Measurements from ENCODE around the gene SAMD4A. TPM values are rescaled to one million over a fixed set of nuclear protein-coding genes. Genes with fewer than 3 reads are reported as not detected.

SAMD4A gene
- total RNA-seq, 1 experiment from 2014 or later, result 18.3 TPM

DNA sequence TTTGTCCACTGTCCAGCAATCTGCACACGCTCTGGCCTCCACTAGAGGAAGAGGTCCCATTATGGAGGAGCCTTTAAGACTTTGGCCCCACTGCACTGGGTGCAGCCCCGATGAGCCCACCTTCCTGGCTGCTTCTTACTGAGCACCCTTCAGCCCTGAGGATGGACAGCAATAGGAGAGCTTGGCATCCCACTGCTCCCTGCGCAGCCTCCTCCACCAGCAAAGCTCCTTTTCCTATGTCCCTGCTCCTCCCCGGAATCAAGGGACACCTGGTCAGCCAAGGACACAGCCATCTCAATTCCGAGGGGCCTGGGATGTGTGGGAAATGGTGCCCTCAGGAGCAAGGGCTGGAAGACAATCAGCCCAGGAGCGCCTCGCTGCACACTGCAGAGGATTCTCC is 241.0 kb downstream of the SAMD4A start:
- Histone ChIP-seq H3K27ac (no peak overlapping the region), H3K27me3 (ENCODE audit: insufficient read depth, low read depth) (no peaks in the 10 kb centered on the region), H2AFZ (no peak overlapping the region), H3K4me1 (replicated peaks; ENCODE audit: insufficient read depth) (0 out of 2 replicates have a peak, but pooled peaks cover 4% of the 10 kb centered on the region), H3K9me3 (ENCODE audit: insufficient read depth, low read depth) (no peaks in the 10 kb centered on the region), H3F3A (ENCODE audit: insufficient read depth, low read depth) (no peaks in the 10 kb centered on the region), H3K79me2 (ENCODE audit: low read depth) (no peaks in the 10 kb centered on the region), H3K4me3 (no peak overlapping the region), H3K36me3 (ENCODE audit: low read depth) (no peaks in the 10 kb centered on the region), H3K4me2 (no peak overlapping the region), H4K20me1 (ENCODE audit: insufficient read depth) (no peaks in the 10 kb centered on the region), H3K9me2 (ENCODE audit: insufficient read depth) (no peaks in the 10 kb centered on the region)
- intact Hi-C loops (cut with micrococcal nuclease; ENCODE audit: unreplicated experiment), result loop anchor here (5.0 kb wide), 1 partner anchor 84 kb away; no protein-coding TSS in a partner anchor
- ChIA-PET POLR2A (ENCODE audit: unreplicated experiment) (no interaction called here), CTCF (no interaction called here)
- no TSS peak for BruUV-seq (replicated peaks)
- DNase-seq, result no peak
- TF ChIP-seq CTCF (conservative IDR thresholded peaks at IDR 0.05) (no peak), EZH2 (IDR thresholded peaks at IDR 0.05; ENCODE audit: low read depth) (no peak)

DNA sequence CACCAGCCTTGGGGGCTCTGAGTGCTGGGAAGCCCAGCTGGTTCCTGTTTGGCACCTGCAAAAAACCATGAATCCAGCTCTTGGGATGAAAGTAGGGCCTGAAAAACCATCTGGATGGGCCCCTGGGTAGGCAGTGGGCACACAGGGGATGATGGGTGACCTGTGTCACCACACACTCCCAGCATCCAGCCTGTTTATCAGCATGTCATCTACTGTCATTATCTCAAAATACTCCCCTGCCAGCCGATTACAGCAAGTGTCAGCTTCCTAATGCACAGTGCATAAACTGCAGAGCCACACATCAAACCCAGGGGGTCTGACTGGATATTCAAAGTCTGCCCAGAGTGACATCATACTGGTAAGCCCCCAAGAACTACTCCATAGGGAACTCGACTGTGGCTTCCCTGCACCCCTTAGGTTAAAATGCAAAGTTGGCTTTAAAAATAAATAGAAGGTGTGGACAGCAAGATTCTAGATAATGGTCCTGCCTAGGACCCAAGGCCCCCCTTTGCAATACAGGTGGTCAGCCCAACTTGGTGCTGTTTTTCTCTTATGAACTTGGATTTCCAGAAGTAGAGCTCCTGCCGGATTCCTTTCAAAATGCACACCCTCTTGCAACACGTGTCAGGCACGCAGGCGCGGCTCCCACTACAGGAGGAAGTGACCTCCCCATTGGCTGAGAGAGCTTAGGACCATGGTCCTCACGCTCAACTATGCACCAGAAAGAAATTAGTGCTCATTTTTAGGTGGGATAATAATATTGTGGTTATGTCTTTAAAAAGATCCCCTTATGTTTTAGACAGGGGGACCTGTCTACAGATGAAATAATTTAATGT is 241.6 kb downstream of the SAMD4A start:
- DNase-seq, result no peak
- TF ChIP-seq EZH2 (IDR thresholded peaks at IDR 0.05; ENCODE audit: low read depth), result no peak
- TF ChIP-seq CTCF (conservative IDR thresholded peaks at IDR 0.05), result no peak
- H3K79me2 ChIP-seq (ENCODE audit: low read depth), result no peaks in the 10 kb centered on the region
- no peaks in the 10 kb centered on the region for H3K9me3 ChIP-seq (ENCODE audit: insufficient read depth, low read depth)
- H2AFZ ChIP-seq, result no peak overlapping the region
- no peak overlapping the region for H3K4me2 ChIP-seq
- ChIA-PET CTCF (no interaction called here), POLR2A (ENCODE audit: unreplicated experiment) (interaction anchor here (0.6 kb wide), 1 partner anchor 269 kb away, joined by 3 read pairs; no protein-coding TSS in a partner anchor)
- H4K20me1 ChIP-seq (ENCODE audit: insufficient read depth), result no peaks in the 10 kb centered on the region
- H3K36me3 ChIP-seq (ENCODE audit: low read depth), result no peaks in the 10 kb centered on the region
- H3K27me3 ChIP-seq (ENCODE audit: insufficient read depth, low read depth), result no peaks in the 10 kb centered on the region
- H3K4me1 ChIP-seq (replicated peaks; ENCODE audit: insufficient read depth), result 0 out of 2 replicates have a peak, but pooled peaks cover 4% of the 10 kb centered on the region
- intact Hi-C loops (cut with micrococcal nuclease; ENCODE audit: unreplicated experiment), result loop anchor here (5.0 kb wide), 1 partner anchor 84 kb away; no protein-coding TSS in a partner anchor
- H3K4me3 ChIP-seq, result no peak overlapping the region
- H3K9me2 ChIP-seq (ENCODE audit: insufficient read depth), result no peaks in the 10 kb centered on the region
- no peak overlapping the region for H3K27ac ChIP-seq
- BruUV-seq (replicated peaks), result no TSS peak
- H3F3A ChIP-seq (ENCODE audit: insufficient read depth, low read depth), result no peaks in the 10 kb centered on the region

DNA sequence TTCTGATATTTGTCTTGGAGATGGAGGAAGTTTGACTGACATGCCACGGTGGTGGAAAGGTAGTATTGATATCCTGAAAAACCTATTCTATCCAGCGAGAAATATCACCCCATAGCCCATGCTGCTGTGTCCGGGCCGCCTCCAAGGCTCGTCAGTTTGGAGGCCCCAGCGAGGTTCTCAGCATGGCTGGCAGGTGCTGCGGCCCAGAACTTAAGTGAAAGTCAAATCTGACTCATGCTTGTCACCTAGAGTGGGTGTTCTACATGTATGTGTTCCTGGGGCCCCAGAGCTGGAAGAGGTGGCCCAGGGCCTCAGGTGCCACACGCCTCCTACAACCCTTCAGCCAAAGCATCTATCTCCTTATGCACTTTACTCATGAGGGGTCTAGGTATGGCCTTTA is 242.8 kb downstream of the SAMD4A start:
- Histone ChIP-seq H4K20me1 (ENCODE audit: insufficient read depth) (no peaks in the 10 kb centered on the region), H3K36me3 (ENCODE audit: low read depth) (no peaks in the 10 kb centered on the region), H3K9me3 (ENCODE audit: insufficient read depth, low read depth) (no peaks in the 10 kb centered on the region), H3K79me2 (ENCODE audit: low read depth) (no peaks in the 10 kb centered on the region), H3K4me3 (no peak overlapping the region), H3F3A (ENCODE audit: insufficient read depth, low read depth) (no peaks in the 10 kb centered on the region), H3K4me1 (replicated peaks; ENCODE audit: insufficient read depth) (0 out of 2 replicates have a peak, but pooled peaks cover 4% of the 10 kb centered on the region), H3K9me2 (ENCODE audit: insufficient read depth) (no peaks in the 10 kb centered on the region), H3K27me3 (ENCODE audit: insufficient read depth, low read depth) (no peaks in the 10 kb centered on the region), H3K27ac (no peak overlapping the region), H2AFZ (no peak overlapping the region), H3K4me2 (no peak overlapping the region)
- no peak for TF ChIP-seq EZH2 (IDR thresholded peaks at IDR 0.05; ENCODE audit: low read depth)
- no peak for TF ChIP-seq CTCF (conservative IDR thresholded peaks at IDR 0.05)
- ChIA-PET POLR2A (ENCODE audit: unreplicated experiment) (interaction anchor here (0.6 kb wide), 1 partner anchor 23 kb away, joined by 5 read pairs; no protein-coding TSS in a partner anchor), CTCF (no interaction called here)
- BruUV-seq (replicated peaks), result no TSS peak
- no peak for DNase-seq
- intact Hi-C loops (cut with micrococcal nuclease; ENCODE audit: unreplicated experiment), result loop anchor here (5.0 kb wide), 1 partner anchor 83 kb away; no protein-coding TSS in a partner anchor

Measured in PC-9 (cell line).